ENCODE data around the gene TRMO.

The TRMO gene

DNA sequence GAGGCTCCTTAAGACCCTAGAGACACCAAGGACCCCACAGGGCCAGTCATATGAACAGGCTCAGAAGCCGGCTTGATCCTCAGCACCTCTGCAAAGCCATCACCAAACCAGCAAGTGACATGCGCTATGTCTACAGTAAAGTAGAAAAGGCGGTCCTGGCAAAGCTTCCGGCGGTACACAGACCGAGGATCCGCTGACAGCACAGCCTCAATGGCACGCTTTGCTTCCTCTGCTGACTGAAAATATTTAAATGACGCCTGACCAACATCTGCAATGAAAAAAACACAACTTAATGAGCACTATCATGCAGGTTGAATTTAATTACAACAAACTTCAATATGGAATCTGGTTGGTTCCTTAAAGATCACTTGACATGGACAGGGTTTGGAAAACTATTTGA lies 17.6 kb downstream of the TRMO start:
- DNase-seq (ENCODE audit: low read depth in 1 of 2, low spot score in 1 of 2): no peak

- no peak for DNase-seq (ENCODE audit: low read depth in 1 of 2, low spot score in 1 of 2)
Observed at GRCh38 chr9:97903177-97903576, 19.1 kb downstream of the TRMO start.

- DNase-seq (ENCODE audit: low read depth in 1 of 2, low spot score in 1 of 2): no peak
Observed at GRCh38 chr9:97900738-97901565, 21.3 kb downstream of the TRMO start.

- DNase-seq (ENCODE audit: low read depth in 1 of 2, low spot score in 1 of 2): no peak
Observed at GRCh38 chr9:97900103-97900737, 22.1 kb downstream of the TRMO start.

GRCh38 chr9:97895695-97896332 lies 26.5 kb downstream of the TRMO start:
- DNase-seq (ENCODE audit: low read depth in 1 of 2, low spot score in 1 of 2): no peak

GRCh38 chr9:97895211-97895610 lies 27.1 kb downstream of the TRMO start:
- DNase-seq (ENCODE audit: low read depth in 1 of 2, low spot score in 1 of 2): no peak

- no peak for DNase-seq (ENCODE audit: low read depth in 1 of 2, low spot score in 1 of 2)
Observed at GRCh38 chr9:97892421-97892820, 29.9 kb downstream of the TRMO start.

DNA sequence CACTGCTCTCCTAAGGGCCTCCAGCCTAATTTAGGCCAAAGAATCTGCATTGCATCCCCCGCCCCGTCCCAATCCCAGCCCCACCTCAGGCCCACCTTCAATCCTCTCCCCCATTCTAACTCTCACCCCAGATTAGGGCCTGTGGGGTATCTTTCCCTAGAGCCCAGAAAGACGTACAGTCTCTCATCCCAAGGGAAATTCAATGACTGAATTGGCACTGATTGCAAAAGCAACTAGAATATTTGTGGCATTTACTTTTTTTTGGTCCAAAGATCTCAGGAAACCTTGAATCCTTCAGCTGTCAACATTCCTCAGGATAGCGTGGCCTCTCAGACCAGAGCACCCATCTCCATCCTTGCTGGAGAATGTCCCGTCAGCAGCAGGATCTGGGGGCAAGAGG lies 30.6 kb downstream of the TRMO start:
- no peak for DNase-seq (ENCODE audit: low read depth in 1 of 2, low spot score in 1 of 2)

GRCh38 chr9:97889941-97890887 lies 32.1 kb downstream of the TRMO start:
- DNase-seq (ENCODE audit: low read depth in 1 of 2, low spot score in 1 of 2): peak; percentile 37 to 43

DNA sequence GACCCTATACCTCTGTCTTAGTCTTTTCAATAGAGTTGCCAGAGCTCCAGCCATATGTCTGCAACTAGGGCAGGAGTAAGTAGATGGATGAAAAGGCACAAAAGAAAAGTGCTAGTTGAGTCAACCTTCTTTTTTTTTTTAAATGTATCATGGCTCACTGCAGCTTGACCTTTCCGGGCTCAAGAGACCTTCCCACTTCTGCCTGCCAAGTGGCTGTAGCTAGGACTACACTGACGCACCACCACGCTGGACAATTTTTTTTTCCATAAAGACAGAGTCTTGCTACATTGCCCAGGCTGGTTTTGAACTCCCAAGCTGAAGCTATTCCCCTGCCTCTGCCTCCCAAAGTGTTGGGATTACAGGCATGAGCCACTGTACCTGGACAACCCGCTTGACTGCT lies 42.0 kb downstream of the TRMO start:
- DNase-seq (ENCODE audit: low read depth in 1 of 2, low spot score in 1 of 2): no peak

- DNase-seq (ENCODE audit: low read depth in 1 of 2, low spot score in 1 of 2): no peak
Observed at GRCh38 chr9:97876061-97876460, 46.2 kb downstream of the TRMO start.

GRCh38 chr9:97875111-97875510 lies 47.2 kb downstream of the TRMO start:
- DNase-seq (ENCODE audit: low read depth in 1 of 2, low spot score in 1 of 2): no peak

- no peak for DNase-seq (ENCODE audit: low read depth in 1 of 2, low spot score in 1 of 2)
Observed at GRCh38 chr9:97874624-97875023, 47.7 kb downstream of the TRMO start.

DNA sequence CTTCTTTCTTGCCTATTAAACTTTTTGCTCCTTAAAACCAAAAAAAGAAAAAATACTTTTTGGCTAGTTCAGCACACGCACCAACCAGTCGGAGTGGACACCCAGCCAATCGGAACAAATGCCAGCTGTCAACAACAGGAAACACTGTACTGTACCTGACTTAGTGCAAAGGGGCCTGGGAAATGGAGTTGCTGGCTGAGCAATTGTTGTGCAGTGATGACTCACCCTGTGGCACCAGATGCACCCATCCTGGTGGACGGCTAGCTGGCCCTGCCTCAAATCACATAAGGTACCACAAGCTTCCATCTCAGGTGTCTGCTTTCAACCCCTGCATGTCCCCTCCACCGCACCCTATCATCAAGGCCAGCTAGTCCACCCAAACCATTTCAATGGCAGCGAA lies 48.4 kb downstream of the TRMO start:
- no peak for DNase-seq (ENCODE audit: low read depth in 1 of 2, low spot score in 1 of 2)

- DNase-seq (ENCODE audit: low read depth in 1 of 2, low spot score in 1 of 2): no peak
Observed at GRCh38 chr9:97873425-97873824, 48.9 kb downstream of the TRMO start.

- DNase-seq (ENCODE audit: low read depth in 1 of 2, low spot score in 1 of 2): no peak
Observed at GRCh38 chr9:97868859-97869258, 53.4 kb downstream of the TRMO start.

DNA sequence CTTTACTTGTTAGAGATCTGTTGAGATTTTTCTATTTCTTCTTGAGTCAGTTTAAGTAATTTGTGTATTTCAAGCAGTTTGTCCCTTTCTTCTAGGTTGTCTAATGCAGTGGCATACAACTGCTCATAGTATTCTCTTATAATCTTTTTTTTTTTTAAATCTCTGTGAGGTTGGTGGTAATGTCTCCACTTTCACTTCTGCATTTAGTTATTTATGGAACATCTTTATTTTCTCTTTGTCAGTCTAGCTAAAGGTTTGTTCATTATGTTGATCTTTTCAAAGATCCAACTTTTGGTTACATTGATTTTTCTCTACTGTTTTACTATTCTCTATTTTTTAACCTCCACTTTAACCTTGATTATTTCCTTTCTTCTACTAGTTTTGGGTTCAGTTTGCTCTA lies 55.5 kb downstream of the TRMO start:
- no peak for DNase-seq (ENCODE audit: low read depth in 1 of 2, low spot score in 1 of 2)

- no peak for DNase-seq (ENCODE audit: low read depth in 1 of 2, low spot score in 1 of 2)
Observed at GRCh38 chr9:97866300-97866699, 56.0 kb downstream of the TRMO start.

GRCh38 chr9:97864396-97864795 lies 57.9 kb downstream of the TRMO start:
- no peak for DNase-seq (ENCODE audit: low read depth in 1 of 2, low spot score in 1 of 2)

DNA sequence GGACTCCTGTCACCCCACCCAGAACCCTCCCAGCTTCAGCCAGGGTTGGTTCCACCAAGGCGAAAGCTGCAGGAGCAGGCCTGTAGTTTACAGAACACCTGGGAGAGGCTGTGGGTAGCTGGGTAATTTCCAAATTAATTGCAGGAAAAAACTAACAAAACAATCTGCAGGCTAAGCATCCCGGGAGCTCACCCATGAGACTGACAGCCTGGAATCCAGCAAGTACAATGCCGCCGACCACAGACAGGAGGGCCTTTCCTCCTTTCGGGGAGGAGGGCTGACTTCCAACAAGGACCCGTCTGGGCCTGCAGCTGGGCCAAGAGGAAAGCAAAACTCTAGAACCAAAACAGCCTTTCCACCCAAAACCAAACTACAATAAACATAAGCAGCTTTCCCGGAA lies 59.0 kb downstream of the TRMO start:
- no peak for DNase-seq (ENCODE audit: low read depth in 1 of 2, low spot score in 1 of 2)

GRCh38 chr9:97861148-97861475 lies 61.2 kb downstream of the TRMO start:
- no peak for DNase-seq (ENCODE audit: low read depth in 1 of 2, low spot score in 1 of 2)

Measured in stimulated activated CD4-positive, alpha-beta T cell treated with anti-CD3 and anti-CD28 coated beads, Interleukin-15, amount 100 ng/mL, for 1 hour (primary cell).